ENCODE data around the gene CFAP43. TPM values are rescaled to one million over a fixed set of nuclear protein-coding genes. Genes with fewer than 3 reads are reported as not detected.
"Not testable (repeated sequence)": the region's sequence is repeated elsewhere in the genome, so short reads cannot be mapped to it uniquely, and the experiment has no call there.

CFAP43 gene
- total RNA-seq, 1 donor from 2014 or later, result not detected

DNA sequence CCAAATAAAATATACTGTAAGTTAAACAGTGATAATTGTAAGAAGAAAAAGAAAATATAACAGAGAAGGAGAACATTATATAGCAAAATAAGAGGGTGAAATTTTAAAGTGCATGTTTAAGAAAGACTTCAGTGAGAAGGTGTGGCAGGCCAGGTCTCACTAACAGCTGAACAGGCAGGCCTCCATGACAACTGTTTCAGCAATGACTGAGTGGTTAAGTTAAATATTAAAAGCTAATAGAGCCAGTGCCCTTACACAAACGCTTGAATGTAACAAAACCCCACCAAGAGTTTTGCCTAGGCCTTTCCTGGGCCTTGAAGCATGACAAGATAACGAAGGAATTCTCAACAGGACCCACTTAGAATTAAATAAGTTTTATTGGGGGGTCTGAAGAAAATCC is 32.6 kb downstream of the CFAP43 start:
- TF ChIP-seq, protein P1, sequence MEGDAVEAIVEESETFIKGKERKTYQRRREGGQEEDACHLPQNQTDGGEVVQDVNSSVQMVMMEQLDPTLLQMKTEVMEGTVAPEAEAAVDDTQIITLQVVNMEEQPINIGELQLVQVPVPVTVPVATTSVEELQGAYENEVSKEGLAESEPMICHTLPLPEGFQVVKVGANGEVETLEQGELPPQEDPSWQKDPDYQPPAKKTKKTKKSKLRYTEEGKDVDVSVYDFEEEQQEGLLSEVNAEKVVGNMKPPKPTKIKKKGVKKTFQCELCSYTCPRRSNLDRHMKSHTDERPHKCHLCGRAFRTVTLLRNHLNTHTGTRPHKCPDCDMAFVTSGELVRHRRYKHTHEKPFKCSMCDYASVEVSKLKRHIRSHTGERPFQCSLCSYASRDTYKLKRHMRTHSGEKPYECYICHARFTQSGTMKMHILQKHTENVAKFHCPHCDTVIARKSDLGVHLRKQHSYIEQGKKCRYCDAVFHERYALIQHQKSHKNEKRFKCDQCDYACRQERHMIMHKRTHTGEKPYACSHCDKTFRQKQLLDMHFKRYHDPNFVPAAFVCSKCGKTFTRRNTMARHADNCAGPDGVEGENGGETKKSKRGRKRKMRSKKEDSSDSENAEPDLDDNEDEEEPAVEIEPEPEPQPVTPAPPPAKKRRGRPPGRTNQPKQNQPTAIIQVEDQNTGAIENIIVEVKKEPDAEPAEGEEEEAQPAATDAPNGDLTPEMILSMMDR (IDR thresholded peaks at IDR 0.05; ENCODE audit: borderline replicate concordance), result no peak
- Histone ChIP-seq H3K27me3 (ENCODE audit: low read depth) (no peaks in the 10 kb centered on the region), H3K4me3 (no peak overlapping the region), H3K9me3 (replicated peaks) (peaks cover 9% of the 10 kb centered on the region), H3K27ac (replicated peaks) (no peak overlapping the region), H3K4me1 (no peaks in the 10 kb centered on the region), H3K36me3 (no peaks in the 10 kb centered on the region)
- intact Hi-C loops (cut with micrococcal nuclease), result no loop called here
- no peak for DNase-seq

DNA sequence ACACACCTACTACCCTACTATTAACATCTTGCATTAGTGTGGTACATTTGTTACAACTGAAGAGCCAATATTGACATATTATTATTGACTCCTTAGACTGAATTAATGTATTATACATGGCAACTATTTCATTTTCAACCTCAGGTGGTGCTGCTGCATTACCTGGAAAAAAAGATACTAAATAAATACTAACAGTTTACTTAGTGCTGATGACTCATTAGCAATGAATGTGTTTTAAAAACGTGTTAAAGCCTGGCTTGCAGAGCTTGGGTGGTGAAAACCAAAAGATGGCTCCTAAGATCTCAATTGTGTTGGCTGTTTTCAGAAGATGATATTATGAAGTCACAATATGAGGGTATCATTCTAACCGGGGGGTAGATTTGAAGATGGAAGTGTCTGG is 34.8 kb downstream of the CFAP43 start:
- TF ChIP-seq, protein P1 (IDR thresholded peaks at IDR 0.05; ENCODE audit: borderline replicate concordance), result no peak
- no peak for DNase-seq
- no peaks in the 10 kb centered on the region for H3K4me1 ChIP-seq
- H3K4me3 ChIP-seq, result no peak overlapping the region
- H3K9me3 ChIP-seq (replicated peaks), result peaks cover 5% of the 10 kb centered on the region
- no peaks in the 10 kb centered on the region for H3K36me3 ChIP-seq
- intact Hi-C loops (cut with micrococcal nuclease), result no loop called here
- H3K27me3 ChIP-seq (ENCODE audit: low read depth), result no peaks in the 10 kb centered on the region
- H3K27ac ChIP-seq (replicated peaks), result no peak overlapping the region

DNA sequence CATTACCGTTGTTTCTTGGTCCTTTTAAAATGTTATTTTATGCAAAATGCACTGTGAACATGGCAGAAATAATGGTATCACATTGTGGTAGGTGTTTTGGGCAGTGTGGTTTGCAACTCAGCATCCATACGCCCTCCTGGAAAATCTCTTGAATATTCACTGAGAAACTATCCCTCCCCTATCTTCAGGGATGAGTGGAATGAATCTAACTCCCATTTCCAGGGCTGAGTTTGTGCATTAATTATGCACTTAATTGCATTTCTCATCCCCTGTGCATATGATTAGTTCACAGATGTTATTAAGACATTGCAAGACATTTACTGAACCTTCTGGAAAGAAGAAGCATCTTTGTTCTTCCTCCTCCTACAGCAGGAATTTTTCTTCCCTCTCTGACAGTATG is 36.5 kb downstream of the CFAP43 start:
- no peaks in the 10 kb centered on the region for H3K4me1 ChIP-seq
- no peak overlapping the region for H3K4me3 ChIP-seq
- no peak for DNase-seq
- H3K27me3 ChIP-seq (ENCODE audit: low read depth), result no peaks in the 10 kb centered on the region
- no peaks in the 10 kb centered on the region for H3K9me3 ChIP-seq (replicated peaks)
- no peak overlapping the region for H3K27ac ChIP-seq (replicated peaks)
- TF ChIP-seq, protein P1 (IDR thresholded peaks at IDR 0.05; ENCODE audit: borderline replicate concordance), result no peak
- intact Hi-C loops (cut with micrococcal nuclease), result no loop called here
- H3K36me3 ChIP-seq, result no peaks in the 10 kb centered on the region

DNA sequence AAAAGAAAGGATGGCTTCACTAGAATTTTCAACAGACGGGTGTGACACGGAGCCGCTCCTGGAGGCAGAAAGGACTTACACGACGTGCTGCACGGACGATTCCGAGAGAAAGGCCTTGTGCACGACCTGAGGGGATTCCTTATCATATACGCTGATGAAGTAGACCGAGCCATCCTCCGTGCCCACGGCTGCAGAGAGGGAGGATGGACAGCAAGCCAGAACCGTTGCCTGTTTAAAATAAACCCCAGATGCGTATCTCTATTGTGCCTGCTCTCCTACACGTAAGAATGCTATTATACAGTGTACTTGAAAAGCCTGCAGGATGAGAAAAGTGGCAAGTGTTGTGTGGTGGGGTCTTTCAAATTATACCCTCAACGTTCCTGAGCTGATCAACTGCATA is 38.4 kb downstream of the CFAP43 start:
- no peak overlapping the region for H3K4me3 ChIP-seq
- no peaks in the 10 kb centered on the region for H3K4me1 ChIP-seq
- no peaks in the 10 kb centered on the region for H3K27me3 ChIP-seq (ENCODE audit: low read depth)
- DNase-seq, result no peak
- H3K27ac ChIP-seq (replicated peaks), result no peak overlapping the region
- no peaks in the 10 kb centered on the region for H3K36me3 ChIP-seq
- no peaks in the 10 kb centered on the region for H3K9me3 ChIP-seq (replicated peaks)
- TF ChIP-seq, protein P1 (IDR thresholded peaks at IDR 0.05; ENCODE audit: borderline replicate concordance), result no peak
- intact Hi-C loops (cut with micrococcal nuclease), result no loop called here

DNA sequence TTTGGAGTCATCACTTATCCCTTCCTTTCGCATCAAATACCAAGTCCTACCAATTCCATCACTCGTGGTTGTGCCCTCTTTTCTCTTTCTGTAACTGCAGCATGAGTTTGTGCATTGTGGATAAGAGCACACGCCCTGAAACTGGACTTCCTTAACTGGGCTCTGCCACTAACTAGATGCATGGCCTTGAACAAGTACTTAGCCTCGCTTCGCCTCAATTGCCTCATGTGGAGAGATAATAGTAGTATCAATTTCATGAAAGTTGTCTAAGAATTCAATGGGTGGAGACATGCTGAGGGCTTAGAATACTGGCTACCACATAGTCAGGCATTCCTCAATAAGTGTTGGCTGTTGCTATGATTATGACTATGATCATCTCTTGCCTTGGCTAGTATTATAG is 41.5 kb downstream of the CFAP43 start:
- intact Hi-C loops (cut with micrococcal nuclease), result no loop called here
- TF ChIP-seq, protein P1 (IDR thresholded peaks at IDR 0.05; ENCODE audit: borderline replicate concordance), result no peak
- Histone ChIP-seq H3K27ac (replicated peaks) (no peak overlapping the region), H3K36me3 (no peaks in the 10 kb centered on the region), H3K4me3 (no peak overlapping the region), H3K9me3 (replicated peaks) (no peaks in the 10 kb centered on the region), H3K4me1 (no peaks in the 10 kb centered on the region), H3K27me3 (ENCODE audit: low read depth) (no peaks in the 10 kb centered on the region)
- DNase-seq, result no peak

DNA sequence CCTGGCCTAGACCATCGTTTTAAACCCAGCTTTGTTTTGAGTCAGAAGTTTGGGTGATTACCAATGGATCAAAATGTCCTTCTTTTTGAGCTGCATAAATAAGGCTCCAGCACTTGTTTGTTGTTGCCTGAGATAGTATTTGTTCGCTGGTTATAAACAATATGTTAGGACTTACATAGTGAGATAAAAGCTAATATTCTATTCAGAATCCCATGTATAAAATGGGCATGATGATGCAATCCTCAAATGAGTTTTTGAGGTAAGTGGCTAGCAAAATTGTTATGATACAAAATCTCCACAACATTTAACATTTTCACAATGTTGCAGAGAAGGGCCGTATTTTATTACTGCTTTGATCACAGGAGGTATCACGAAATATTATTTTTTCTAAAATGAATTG is 48.5 kb downstream of the CFAP43 start:
- H3K4me1 ChIP-seq, result no peaks in the 10 kb centered on the region
- intact Hi-C loops (cut with micrococcal nuclease), result no loop called here
- no peak overlapping the region for H3K27ac ChIP-seq (replicated peaks)
- H3K4me3 ChIP-seq, result no peak overlapping the region
- no peaks in the 10 kb centered on the region for H3K9me3 ChIP-seq (replicated peaks)
- DNase-seq, result no peak
- peaks cover 5% of the 10 kb centered on the region for H3K27me3 ChIP-seq (ENCODE audit: low read depth)
- H3K36me3 ChIP-seq, result no peaks in the 10 kb centered on the region
- TF ChIP-seq, protein P1 (IDR thresholded peaks at IDR 0.05; ENCODE audit: borderline replicate concordance), result no peak

DNA sequence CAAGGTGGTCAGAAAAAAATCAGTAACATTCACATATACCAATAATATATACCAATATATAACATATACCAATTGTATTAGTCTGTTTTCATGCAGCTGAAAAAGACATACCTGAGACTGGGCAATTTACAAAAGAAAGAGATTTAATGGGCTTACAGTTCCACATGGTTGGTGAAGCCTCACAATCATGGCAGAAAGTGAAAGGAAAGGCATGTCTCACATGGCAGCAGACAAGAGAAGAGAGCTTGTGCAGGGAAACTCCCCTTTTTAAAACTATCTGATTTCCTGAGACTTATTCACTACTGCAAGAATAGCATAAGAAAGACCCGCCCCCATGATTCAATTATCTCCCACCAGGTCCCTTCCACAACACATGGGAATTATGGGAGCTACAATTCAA is 58.0 kb downstream of the CFAP43 start:
- DNase-seq; H3K9me3 ChIP-seq (replicated peaks): not testable (repeated sequence)

More for the DNA sequence above, 58.0 kb downstream of the CFAP43 start:
- H3K27me3 ChIP-seq (ENCODE audit: low read depth); intact Hi-C loops (cut with micrococcal nuclease); H3K4me3 ChIP-seq; H3K27ac ChIP-seq (replicated peaks); H3K4me1 ChIP-seq; H3K36me3 ChIP-seq: not testable (repeated sequence)

All from left ventricle myocardium inferior (tissue), 1 donor.